Hematopoietic multipotent progenitor cell treated with erythropoietin and hydrocortisone succinate and interleukin-3 and kit ligand, for 8 days (in vitro differentiated cells): ENCODE data around the gene GRIK3.
A peak's percentile ranks its signal among the peaks of the same experiment; 100 is the strongest.

Source experiments
- DNase-seq: peaks from one replicate; pipeline ENCODE4 v3.0.0-alpha.2; 2015

The GRIK3 gene

GRCh38 chr1:37042506-37042905, 8.2 kb upstream of the GRIK3 start:
- no peak for DNase-seq

DNA sequence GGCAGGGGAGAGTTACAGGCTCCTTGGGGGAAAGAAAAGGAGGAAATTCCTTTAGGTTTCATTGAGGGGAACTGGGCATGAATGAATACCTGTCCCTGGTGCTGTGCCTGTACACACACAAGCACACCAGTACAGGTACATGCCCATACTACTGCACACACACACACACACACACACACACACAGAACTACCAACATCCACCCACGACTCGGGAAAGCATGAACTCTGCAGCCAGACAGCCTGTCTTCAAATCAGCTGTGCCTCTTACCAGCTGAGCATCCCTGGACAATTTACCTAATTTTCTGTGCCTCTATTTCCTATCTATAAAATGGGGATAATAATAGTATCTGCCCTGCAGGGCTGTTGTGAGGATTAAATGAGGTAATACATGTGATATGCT, 7.2 kb upstream of the GRIK3 start:
- DNase-seq = no peak

DNA sequence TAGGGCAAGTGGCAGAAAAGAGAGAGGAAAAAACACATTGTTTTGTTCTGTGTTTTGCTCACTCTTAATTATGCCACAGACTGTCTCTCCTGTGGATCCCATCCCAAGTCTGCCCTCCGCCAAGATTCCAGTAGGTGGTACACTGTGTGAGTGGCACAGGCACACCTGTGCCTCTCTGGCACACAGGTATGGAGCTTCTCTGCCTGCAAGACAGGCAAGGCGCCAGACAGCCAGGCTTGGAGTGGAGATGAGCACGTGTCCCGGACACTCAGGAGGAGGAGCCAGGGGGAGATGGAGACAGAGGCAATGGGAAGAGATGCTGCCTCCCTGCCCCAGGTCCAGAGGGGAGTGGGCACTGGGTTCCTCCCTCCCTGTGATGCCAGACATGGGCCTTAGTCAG, 6.5 kb upstream of the GRIK3 start:
- DNase-seq = no peak

GRCh38 chr1:37040261-37040660, 5.9 kb upstream of the GRIK3 start:
- DNase-seq = no peak

DNA sequence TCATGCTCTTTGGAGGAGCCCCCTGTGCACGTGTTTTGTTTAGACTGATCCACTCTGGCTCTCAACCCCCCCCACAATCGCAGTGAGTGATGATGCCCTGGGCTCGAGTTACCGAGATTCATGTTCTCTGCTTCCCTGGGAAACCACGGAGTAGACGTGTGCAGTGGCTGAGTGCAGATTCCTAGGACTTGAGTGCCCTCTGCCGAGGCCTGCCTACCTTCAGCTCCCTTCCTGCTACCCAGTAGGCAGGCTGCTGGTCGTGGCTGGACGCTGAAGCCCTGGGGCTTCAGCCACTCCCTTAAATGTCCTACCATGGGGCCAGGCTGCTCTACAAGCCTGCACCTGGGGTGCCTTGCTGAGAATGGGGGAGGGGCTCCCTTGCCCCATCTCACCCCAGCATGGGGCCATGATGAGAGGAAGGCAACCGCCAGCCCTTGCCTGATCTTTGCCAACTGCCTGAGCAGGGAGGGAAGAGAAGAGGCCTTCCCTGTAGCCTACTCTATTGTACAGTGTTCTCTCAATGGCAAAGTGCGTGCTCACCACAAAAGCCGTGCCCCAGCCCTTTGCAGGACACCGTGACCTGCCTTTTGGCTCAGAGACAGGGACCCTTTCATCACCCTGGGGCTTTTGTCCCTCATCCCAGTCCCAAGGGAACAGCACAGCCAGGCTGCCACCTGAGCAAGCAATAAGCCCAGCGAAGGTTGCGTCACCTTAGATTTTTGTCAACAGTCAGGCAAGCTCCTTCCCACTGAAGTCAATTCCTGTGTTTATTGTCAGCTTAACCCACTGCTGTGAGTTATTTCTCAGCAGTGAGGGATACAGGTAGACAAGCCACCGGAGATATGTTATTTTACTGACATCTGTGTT, 4.1 kb upstream of the GRIK3 start:
- no peak for DNase-seq

GRCh38 chr1:37037690-37038089, 3.4 kb upstream of the GRIK3 start:
- DNase-seq = no peak

DNA sequence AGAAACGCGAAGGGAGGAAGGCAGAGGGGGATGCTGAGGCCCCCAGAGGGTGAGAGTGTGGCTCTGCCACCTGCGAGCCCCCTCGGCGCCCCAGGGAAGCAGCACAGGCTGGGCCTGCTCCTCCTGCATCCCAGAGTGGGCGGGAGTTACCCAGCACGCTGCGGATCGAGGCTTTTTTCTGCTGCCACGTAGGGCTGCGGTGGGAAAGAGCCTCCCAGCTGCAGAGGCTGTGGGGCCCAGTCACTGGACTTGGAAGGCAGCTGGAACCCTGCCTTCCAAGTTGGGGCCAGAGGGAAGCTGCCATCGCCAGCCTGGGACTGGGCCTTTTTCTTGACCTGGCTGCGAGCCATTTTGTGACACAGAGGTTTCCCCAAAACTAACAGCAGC, 2.3 kb upstream of the GRIK3 start:
- no peak for DNase-seq

- DNase-seq = peak; percentile 27
Observed at GRCh38 chr1:37035796-37036666, 1.7 kb upstream of the GRIK3 start.

- no peak for DNase-seq
Observed at GRCh38 chr1:37035014-37035691, 838 bp upstream of the GRIK3 start.

GRCh38 chr1:37033355-37034101, 787 bp downstream of the GRIK3 start:
- DNase-seq = no peak

- no peak for DNase-seq
Observed at GRCh38 chr1:37032660-37033354, 1.5 kb downstream of the GRIK3 start.

- no peak for DNase-seq
Observed at GRCh38 chr1:37031871-37032270, 2.4 kb downstream of the GRIK3 start.

GRCh38 chr1:37031429-37031828, 2.9 kb downstream of the GRIK3 start:
- DNase-seq = no peak

DNA sequence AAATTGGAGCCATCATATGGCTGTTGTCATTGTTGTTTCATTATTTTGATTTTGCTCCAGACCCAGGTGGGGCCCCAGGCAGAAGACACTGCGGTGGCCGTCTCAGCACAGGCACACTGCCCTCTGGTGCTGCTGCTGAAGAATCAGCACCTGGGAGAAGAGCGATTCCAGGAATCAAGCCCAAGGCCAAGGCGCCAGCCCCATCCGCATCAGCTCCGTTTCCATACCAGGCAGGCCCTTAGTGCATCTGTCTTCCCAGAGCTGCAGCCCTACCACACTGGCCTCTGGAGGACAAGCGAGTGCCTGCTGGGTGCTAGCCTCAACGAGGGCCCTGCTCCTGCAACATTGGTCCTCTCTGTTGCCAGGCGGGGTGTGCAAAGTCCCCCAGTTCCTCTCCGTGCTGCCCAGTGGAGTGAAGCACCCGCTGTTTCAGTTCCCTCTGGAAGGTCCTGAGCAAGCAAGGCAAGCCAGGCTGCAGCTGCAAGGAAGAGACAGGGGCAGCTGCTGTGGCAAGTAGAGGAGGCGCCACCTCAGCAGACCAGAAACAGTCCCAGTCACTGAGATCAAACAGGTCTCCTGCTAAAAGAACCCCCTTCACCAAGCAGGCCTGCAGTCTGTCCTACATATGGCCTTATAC, 5.2 kb downstream of the GRIK3 start:
- no peak for DNase-seq

- DNase-seq = no peak
Observed at GRCh38 chr1:37021502-37021901, 12.8 kb downstream of the GRIK3 start.

DNA sequence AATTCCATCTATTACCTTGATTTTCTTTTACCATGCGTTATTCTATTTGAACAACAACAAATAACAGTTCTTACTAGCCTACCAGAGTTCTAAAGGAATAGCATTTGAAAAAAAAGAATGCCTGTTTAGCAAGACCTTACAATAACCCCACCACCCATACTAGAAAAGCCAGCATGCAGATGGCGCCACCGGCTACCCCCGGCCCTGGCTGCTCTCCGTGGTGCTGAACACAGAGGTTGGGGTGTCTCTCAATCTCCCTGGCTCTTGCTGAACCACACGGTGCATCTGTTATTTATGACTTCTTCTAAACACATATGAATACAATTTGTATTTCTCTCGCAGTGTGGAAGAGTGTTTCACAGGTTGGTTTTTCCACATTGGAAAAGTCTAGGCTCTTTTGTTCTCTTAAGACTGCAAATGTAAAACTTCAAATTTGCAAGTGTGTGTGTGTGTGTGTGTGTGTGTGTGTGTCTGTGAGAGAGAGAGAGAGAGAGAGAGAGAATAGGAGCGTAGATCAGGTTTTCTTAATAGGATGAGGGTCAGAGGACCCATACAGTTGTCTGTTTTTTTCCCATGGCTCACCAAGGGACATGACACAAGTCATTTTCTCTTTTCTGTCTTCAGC, 13.6 kb downstream of the GRIK3 start:
- DNase-seq = peak; percentile 14

GRCh38 chr1:37018510-37018909, 15.8 kb downstream of the GRIK3 start:
- DNase-seq = no peak

DNA sequence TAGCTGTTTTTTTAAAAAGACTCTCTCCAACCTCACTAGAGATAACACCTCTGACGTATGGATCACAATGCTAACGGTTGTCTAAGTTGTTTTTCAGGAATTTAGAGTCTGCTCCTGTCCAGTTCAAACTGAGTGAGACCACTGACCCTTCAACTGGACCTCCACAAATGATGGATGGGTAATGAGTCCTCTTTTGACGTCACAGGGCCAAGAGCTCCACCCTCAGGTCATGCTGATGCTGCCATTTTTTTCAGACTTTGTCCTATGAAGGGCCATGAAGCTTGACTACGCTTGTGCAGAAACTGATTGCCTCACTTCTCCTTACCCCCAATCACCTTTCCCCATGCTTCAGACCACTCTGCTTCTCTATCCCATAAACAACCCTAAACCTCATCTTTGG, 16.6 kb downstream of the GRIK3 start:
- DNase-seq = peak; percentile 2

DNA sequence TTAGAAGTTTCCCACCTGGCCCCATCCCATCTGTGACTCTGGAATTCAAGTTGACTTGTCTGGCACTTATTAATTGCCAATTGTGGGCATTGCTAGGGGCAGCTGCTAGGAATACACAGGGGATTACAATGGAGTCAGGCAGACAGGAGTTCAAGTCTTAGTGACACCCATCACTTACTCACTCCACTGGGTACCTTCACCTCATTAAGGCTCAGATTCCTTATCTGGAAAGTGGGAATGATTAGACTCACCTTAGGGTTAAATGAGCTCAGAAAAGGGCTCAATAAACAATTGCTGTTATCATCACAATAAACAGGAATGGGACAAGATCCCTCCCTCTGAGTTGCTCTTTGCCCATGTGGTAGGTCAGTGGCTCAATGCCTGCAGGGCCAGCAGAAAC, 18.2 kb downstream of the GRIK3 start:
- DNase-seq = no peak

- DNase-seq = no peak
Observed at GRCh38 chr1:37015713-37016112, 18.6 kb downstream of the GRIK3 start.

- no peak for DNase-seq
Observed at GRCh38 chr1:37012226-37012625, 22.1 kb downstream of the GRIK3 start.
